Activated T-helper 17 cell treated with anti-CD3 and anti-CD28 coated beads, Interleukin-2, amount 50 U/mL, for 72 hours (primary cell): ENCODE results near the gene OXA1L. TPM values are rescaled to one million over a fixed set of nuclear protein-coding genes. Genes with fewer than 3 reads are reported as not detected.
"Not testable (repeated sequence)": the region's sequence is repeated elsewhere in the genome, so short reads cannot be mapped to it uniquely, and the experiment has no call there.

Source experiments
- ATAC-seq: fragments of 150-1000 bp; cut with Tn5 transposase; replicated peaks from 2 replicates; pipeline ENCODE4 v1.10.0; 2021; ENCODE audit warnings: mild to moderate bottlenecking, moderate library complexity
- H3K27ac Mint-ChIP-seq: one replicate; pipeline ENCODE4 v1.8.0; 2022; ENCODE audit warnings: mixed read lengths
- H3K27me3 Mint-ChIP-seq: one replicate; pipeline ENCODE4 v1.8.0; 2022; ENCODE audit warnings: mixed read lengths
- H3K36me3 Mint-ChIP-seq: one replicate; pipeline ENCODE4 v1.8.0; 2022; ENCODE audit warnings: low read depth, mild to moderate bottlenecking, mixed read lengths
- H3K4me1 Mint-ChIP-seq: one replicate; pipeline ENCODE4 v1.8.0; 2022; ENCODE audit warnings: mixed read lengths
- H3K4me3 Mint-ChIP-seq: one replicate; pipeline ENCODE4 v1.8.0; 2022; ENCODE audit warnings: mild to moderate bottlenecking, mixed read lengths
- H3K9me3 Mint-ChIP-seq: one replicate; pipeline ENCODE4 v1.8.0; 2022; ENCODE audit warnings: mixed read lengths
- total RNA-seq, 2 donors: library from RNA; stranded (reverse); gene quantifications; one replicate each; pipeline ENCODE4 v1.2.3, GENCODE V29; 2022

Gene OXA1L
- total RNA-seq, 2 donors from 2014 or later = 110 to 152 TPM

DNA sequence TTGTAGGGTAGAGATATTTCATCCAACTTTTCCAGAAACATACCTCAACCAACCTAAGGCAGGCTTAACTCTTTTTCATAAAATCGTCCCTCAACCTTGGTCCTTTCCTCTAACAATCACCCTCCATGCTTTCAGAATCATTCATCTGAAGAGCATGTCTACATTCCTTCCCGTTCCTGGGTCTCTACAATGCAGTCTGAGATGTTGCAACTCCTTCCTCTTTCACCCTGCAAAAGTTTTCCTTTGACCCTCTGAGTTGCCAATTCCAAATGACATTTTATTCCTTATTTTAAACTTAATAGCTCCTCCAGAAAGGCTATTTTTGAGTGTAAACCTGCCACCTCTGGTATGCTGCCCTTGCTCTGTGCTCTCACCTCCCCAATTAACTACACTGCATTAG is 32.0 kb downstream of the OXA1L start:
- no peak for ATAC-seq
- H3K4me1 Mint-ChIP-seq = no peaks in the 10 kb centered on the region
- H3K36me3 Mint-ChIP-seq = no peaks in the 10 kb centered on the region
- peaks cover 52% of the 10 kb centered on the region for H3K27me3 Mint-ChIP-seq
- no peak overlapping the region for H3K27ac Mint-ChIP-seq
- no peak overlapping the region for H3K4me3 Mint-ChIP-seq
- H3K9me3 Mint-ChIP-seq = no peaks in the 10 kb centered on the region

DNA sequence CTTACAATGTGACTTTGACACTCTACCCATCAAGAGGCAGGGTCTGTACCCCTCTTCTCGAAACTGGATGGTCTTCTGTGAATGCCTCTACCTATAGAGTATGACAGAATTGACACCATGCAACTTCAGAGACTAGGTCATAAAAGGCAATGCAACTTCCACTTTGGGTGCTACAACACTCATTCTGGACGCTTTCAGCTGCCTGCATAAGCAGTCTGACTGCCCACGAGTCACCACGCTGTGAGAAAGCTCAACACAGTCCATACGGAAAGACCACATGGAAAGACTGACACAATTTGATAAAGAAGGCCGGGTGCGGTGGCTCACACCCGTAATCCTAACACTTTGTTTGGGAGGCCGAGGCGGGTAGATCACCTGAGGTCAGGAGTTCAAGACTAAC is 33.9 kb downstream of the OXA1L start:
- Mint-ChIP-seq H3K4me3 (no peak overlapping the region), H3K27ac (no peak overlapping the region), H3K9me3 (no peaks in the 10 kb centered on the region), H3K36me3 (no peaks in the 10 kb centered on the region), H3K4me1 (no peaks in the 10 kb centered on the region), H3K27me3 (peaks cover 50% of the 10 kb centered on the region)
- ATAC-seq = no peak

DNA sequence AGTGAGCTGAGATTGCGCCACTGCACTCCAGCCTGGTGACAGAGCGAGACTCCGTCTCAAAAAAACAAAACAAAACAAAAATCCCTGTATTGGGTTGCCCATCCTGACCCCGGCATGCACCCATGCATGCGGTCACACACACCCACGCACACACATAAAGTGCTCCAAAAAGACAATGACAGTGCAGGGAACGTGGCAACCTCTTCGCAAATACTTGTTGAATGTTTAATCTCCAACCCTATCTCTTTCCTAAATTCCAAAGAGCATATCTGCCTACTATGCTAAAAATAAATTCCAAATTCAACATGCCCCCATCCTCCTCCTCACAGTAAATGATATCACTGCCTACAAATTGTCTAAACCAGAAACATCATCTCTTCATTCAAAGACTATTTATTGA is 35.2 kb downstream of the OXA1L start:
- ATAC-seq = no peak
- peaks cover 47% of the 10 kb centered on the region for H3K27me3 Mint-ChIP-seq

DNA sequence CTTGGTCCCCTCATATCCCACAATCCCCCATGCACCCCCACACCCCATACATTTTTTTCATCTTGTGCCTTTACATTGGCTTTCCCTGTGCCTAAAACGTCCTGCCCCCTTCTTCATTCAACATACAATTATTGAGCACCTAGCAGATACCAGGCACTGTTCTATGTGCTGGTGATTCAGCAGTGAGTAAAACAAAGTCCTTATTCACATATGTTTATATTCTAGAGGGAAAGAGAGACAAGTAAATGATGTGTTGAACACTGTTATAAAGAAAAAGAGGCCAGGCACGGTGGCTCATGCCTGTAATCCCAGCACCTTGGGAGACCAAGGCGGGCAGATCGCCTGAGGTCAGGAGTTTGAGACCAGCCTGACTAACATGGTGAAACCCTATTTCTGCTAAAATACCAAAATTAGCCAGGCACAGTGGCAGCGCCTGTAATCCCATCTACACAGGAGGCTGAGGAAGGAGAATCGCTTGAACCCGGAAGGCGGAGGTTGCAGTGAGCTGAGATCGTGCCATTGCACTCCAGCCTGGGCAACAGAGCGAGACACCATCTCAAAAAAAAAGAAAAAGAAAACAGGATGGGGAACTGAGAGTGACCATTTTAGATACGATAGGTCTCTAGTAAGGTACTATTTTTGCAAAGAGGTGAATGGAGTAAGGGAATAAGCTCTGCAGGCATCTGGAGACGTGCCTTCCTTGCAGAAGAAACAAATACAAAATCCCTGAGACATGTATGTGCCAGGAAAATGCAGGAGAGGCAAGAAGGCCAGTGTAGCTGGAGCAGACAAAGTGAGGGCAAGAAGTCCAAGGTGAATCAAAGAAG is 36.6 kb downstream of the OXA1L start:
- no peak overlapping the region for H3K27ac Mint-ChIP-seq
- no peaks in the 10 kb centered on the region for H3K4me1 Mint-ChIP-seq
- H3K27me3 Mint-ChIP-seq = peaks cover 46% of the 10 kb centered on the region
- H3K4me3 Mint-ChIP-seq = no peak overlapping the region
- H3K9me3 Mint-ChIP-seq = no peaks in the 10 kb centered on the region
- ATAC-seq = no peak
- no peaks in the 10 kb centered on the region for H3K36me3 Mint-ChIP-seq

More for the DNA sequence above, 35.2 kb downstream of the OXA1L start:
- no peak overlapping the region for H3K27ac Mint-ChIP-seq
- H3K9me3 Mint-ChIP-seq = no peaks in the 10 kb centered on the region
- H3K4me3 Mint-ChIP-seq = no peak overlapping the region
- no peaks in the 10 kb centered on the region for H3K36me3 Mint-ChIP-seq
- H3K4me1 Mint-ChIP-seq = no peaks in the 10 kb centered on the region

DNA sequence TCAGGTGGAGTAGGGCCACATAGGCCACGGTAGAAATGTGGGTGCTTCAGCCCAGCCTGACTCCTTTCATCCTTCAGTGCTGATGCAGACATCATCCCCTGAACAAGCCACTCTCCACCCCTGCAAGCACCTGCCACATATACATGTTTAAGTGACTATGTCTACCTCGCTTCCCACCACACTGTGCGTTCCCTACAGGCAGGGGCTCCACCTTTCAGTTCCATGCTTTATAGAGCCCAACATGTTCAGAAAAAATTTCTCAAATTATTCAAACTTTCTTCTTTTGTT is 37.1 kb downstream of the OXA1L start:
- H3K9me3 Mint-ChIP-seq = no peaks in the 10 kb centered on the region
- H3K27me3 Mint-ChIP-seq = peaks cover 41% of the 10 kb centered on the region
- no peak overlapping the region for H3K27ac Mint-ChIP-seq
- H3K36me3 Mint-ChIP-seq = no peaks in the 10 kb centered on the region
- H3K4me3 Mint-ChIP-seq = no peak overlapping the region
- no peaks in the 10 kb centered on the region for H3K4me1 Mint-ChIP-seq
- ATAC-seq = no peak

DNA sequence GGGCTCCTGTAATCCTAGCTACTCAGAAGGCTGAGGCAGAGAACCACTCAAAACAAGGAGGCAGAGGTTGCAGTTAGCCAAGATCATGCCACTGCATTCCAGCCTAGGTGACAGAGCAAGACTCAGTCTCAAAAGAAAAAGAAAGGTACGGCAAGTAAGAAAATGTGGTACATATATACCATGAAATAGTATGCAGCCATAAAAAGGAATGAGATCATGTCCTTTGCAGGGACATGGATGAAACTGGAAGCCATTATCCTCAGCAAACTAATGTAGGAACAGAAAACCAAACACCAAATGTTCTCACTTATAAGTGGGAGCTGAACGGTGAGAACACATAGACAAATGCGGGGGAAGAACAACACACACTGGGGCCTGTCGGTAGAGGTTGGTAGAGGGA is 38.7 kb downstream of the OXA1L start:
- H3K36me3 Mint-ChIP-seq, H3K4me3 Mint-ChIP-seq, ATAC-seq, H3K27ac Mint-ChIP-seq, H3K9me3 Mint-ChIP-seq, H3K4me1 Mint-ChIP-seq: not testable (repeated sequence)
- H3K27me3 Mint-ChIP-seq = peaks cover 28% of the 10 kb centered on the region

DNA sequence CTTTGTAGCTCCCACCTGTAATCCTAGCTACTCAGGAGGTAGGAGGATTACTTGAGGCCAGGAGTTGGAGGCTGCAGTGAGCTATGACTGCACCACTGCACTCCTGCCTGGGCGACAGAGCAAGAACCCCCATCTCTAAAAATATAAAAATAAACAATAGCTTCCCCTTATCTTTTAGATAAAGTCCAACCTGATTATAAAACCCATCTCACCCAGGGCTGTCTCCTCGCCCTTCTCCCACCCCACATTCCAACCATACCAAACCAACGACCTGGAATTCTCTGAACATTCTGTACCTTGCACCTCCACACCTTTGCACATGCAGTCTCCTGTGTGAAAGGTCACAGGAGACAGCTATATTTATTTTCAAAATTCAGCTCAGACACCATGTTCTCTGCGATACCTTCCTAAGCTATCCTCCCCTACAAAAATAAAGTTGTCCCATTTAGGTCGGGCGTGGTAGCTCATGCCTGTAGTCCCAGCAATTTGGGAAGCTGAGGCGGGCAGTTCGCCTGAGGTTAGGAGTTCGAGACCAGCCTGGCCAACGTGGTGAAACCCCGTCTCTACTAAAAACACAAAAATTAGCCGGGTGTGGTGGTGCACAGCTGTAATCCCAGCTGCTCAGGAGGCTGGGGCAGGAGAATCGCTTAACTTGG is 41.1 kb downstream of the OXA1L start:
- Mint-ChIP-seq H3K36me3 (no peaks in the 10 kb centered on the region), H3K9me3 (no peaks in the 10 kb centered on the region), H3K27ac (no peak overlapping the region), H3K4me1 (peaks cover 4% of the 10 kb centered on the region), H3K4me3 (no peak overlapping the region), H3K27me3 (peaks cover 14% of the 10 kb centered on the region)
- ATAC-seq = no peak

DNA sequence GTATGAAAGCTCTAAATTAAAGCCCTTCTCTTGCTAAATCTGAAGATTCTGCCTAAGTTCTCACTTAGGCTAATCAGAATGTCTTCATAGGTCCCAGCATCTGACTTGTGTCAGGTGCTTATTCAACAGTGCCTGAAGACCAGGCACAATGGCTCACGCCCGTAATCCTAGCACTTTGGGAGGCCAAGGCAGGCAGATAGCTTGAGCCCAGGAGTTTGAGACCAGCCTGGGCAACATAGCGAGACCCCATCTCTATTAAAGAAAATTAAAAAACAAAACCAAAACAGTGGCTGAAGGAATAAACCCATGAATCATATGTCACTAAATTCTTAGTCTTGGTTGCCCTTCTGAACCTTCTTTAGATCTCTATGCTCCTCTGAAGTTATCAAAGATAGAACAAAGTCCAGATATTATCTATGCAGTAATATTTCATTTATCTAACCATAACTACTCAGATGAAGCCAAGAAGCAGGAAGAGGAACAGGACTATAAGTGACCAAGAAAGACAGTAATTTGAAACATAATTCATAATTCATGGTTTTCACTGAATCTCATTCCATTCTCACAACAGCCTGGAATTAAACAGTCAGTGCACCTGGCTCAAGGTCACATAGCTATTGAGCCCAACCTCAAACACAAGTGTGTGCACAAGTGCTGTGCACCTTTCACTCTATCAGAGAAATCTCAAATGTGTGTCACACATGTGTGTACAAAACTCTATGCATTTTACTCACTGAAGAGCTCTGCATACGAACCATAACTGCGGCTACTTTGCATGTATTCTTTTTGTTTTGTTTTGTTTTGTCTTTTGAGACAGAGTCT is 42.1 kb downstream of the OXA1L start:
- H3K27ac Mint-ChIP-seq = no peak overlapping the region
- H3K9me3 Mint-ChIP-seq = no peaks in the 10 kb centered on the region
- H3K4me3 Mint-ChIP-seq = no peak overlapping the region
- peaks cover 4% of the 10 kb centered on the region for H3K4me1 Mint-ChIP-seq
- ATAC-seq = no peak
- H3K36me3 Mint-ChIP-seq = no peaks in the 10 kb centered on the region
- peaks cover 10% of the 10 kb centered on the region for H3K27me3 Mint-ChIP-seq

DNA sequence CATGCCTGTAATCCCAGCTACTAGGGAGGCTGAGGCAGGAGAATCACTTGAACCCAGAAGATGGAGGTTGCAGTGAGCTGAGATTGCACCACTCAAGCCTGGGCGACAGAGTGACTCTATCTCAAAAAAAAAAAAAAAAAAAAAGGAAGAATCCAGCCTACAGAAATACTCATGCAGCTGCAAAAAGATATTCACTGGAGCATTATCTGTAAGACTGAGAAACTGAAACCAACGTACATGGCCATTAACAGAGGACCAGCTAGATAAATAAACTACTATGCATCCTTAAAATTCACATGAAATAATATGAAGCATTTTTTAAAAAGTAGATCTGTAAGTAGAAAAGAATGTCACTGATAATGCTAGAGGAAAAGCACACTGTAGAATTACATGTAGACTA is 45.2 kb downstream of the OXA1L start:
- H3K4me1 Mint-ChIP-seq = peaks cover 4% of the 10 kb centered on the region
- no peaks in the 10 kb centered on the region for H3K9me3 Mint-ChIP-seq
- no peak overlapping the region for H3K27ac Mint-ChIP-seq
- no peak overlapping the region for H3K4me3 Mint-ChIP-seq
- no peaks in the 10 kb centered on the region for H3K36me3 Mint-ChIP-seq
- H3K27me3 Mint-ChIP-seq = peaks cover 3% of the 10 kb centered on the region
- ATAC-seq = no peak

DNA sequence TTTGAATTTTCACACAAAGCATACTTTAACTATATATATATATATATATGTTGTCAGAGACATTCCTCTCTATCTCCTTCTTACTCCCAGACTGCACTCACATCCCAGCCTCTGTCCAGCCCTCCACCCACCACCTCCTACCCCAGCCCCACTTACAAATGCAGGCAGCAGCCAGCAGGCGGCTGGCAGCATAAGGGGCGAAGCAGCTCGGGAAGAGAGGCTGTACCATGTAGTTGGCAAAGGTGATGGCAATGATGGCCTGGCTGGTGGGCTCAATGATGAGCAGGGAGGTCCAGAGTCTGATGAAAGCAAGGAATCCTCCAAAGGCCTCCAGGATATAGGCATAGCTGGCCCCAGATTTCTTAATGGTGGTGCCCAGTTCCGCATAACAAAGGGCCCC is 46.3 kb downstream of the OXA1L start:
- Mint-ChIP-seq H3K9me3 (no peaks in the 10 kb centered on the region), H3K27me3 (no peaks in the 10 kb centered on the region), H3K36me3 (no peaks in the 10 kb centered on the region), H3K4me1 (peaks cover 4% of the 10 kb centered on the region), H3K4me3 (no peak overlapping the region), H3K27ac (no peak overlapping the region)
- ATAC-seq = no peak

DNA sequence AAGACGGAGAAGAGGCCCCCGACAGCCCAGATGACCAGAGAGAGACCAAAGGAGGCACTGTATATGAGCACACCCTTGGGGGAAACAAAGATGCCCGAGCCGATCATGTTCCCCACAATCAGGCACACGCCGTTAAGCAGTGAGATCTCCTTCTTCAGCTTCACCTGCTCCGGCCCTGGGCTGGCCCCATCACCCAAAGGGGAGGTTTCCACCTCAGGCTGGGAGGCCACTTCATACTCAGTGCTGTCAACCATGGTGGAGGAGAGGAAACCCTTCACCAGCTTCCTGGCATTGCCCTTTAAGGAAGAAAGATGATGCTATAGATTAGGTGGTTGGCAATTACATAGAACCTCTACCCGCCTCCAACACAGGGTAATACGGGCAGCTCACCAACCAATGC is 46.7 kb downstream of the OXA1L start:
- Mint-ChIP-seq H3K4me3 (no peak overlapping the region), H3K9me3 (no peaks in the 10 kb centered on the region), H3K27ac (no peak overlapping the region), H3K36me3 (no peaks in the 10 kb centered on the region), H3K4me1 (peaks cover 4% of the 10 kb centered on the region), H3K27me3 (no peaks in the 10 kb centered on the region)
- no peak for ATAC-seq

DNA sequence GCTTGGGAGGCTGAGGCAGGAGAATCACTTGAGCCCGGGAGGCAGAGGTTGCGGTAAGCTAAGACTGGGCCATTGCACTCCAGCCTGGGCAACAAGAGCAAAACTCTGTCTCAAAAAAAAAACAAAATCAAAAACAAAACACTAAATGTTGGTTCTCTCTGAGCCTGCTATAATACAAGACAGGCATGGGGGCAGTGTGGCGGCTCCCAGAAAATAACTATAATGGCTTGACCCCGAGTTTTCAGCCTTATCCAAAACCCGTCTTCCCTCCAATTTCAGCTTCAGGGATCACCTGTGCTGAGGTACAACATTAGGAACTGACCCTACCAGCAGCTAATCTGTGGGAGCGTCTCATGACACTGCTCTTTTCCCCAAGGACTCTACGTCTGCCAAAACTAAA is 47.9 kb downstream of the OXA1L start:
- H3K27ac Mint-ChIP-seq = no peak overlapping the region
- H3K9me3 Mint-ChIP-seq = no peaks in the 10 kb centered on the region
- H3K4me3 Mint-ChIP-seq = no peak overlapping the region
- H3K27me3 Mint-ChIP-seq = no peaks in the 10 kb centered on the region
- no peaks in the 10 kb centered on the region for H3K36me3 Mint-ChIP-seq
- no peak for ATAC-seq
- peaks cover 4% of the 10 kb centered on the region for H3K4me1 Mint-ChIP-seq

DNA sequence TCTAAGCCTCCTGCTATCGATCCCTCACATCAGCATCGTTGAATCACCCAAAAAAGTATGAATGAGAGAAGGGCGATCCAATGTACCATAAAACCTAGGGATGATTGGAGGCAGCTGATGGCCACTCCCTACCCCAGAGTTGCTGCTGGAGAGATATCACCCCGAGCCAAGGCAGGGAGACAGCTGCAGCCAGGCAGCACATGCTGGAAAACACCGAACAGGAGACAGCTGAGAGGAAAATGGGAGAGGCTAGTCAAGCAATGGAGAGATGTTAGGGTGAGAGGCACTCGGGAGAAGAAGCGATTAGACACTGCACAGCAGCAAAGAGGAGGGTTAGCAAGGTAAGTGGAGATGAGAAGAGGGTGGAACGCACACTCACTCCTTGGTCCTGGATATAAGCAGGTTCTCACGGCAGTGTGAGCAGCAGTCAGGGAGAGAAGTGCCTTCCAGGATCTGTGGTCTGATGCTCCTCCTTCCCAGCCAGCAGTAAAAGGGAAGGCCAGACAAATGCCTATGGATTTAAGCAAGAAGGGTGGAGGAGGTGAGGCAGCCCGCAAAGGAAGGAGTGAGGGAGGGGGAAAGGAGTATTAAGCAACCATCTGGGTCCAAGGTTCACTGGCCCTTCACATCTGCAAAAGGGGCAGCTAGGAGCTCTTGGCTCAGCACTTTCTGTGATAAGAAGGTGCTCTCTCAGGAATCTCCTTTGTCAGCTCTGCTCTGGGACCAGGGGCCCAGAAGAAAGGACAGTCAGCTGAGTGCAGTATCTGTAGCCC is 48.6 kb downstream of the OXA1L start, which contains the start of gene SLC7A7:
Gene SLC7A7, minus strand, starts transcription at position 495 of the 773 bp plus-strand sequence. CDS start 2,037 bp downstream, outside the sequence.
- ATAC-seq = no peak
- peaks cover 4% of the 10 kb centered on the region for H3K4me1 Mint-ChIP-seq
- no peaks in the 10 kb centered on the region for H3K36me3 Mint-ChIP-seq
- no peaks in the 10 kb centered on the region for H3K9me3 Mint-ChIP-seq
- no peak within 1 kb of the TSS for H3K27ac Mint-ChIP-seq
- no peak within 1 kb of the TSS for H3K4me3 Mint-ChIP-seq
- no peaks in the 10 kb centered on the region for H3K27me3 Mint-ChIP-seq
